K562 treated with DMSO at 1 percent for 48 hours (cell line): ENCODE results near the gene FTO. TPM values are rescaled to one million over a fixed set of nuclear protein-coding genes. Genes with fewer than 3 reads are reported as not detected.

Experiments used
- total RNA-seq: library from RNA; unstranded; fragments of 300-600 nt; gene quantifications from 2 replicates; pipeline ENCODE4 v1.2.3, GENCODE V29; 2022; ENCODE audit warnings: low replicate concordance; ENCODE audit errors: extremely low read depth

Gene FTO
- total RNA-seq = not detected in 2 replicates

GRCh38 chr16:53703590-53704444, at the start of gene FTO, which contains the start of gene RPGRIP1L:
Gene FTO, plus strand, starts transcription at chr16:53704156.
Gene RPGRIP1L, minus strand, starts transcription at chr16:53703859. Its CDS starts 3,136 bp downstream, at chr16:53700723.

Other genes starting within 250 kb of the FTO start
- not detected in 2 replicates for gene AKTIP, start 200.9 kb upstream of the FTO start, total RNA-seq
- not detected in 2 replicates for gene RPGRIP1L, start 297 bp upstream of the FTO start, total RNA-seq